Tibial nerve (tissue), 4 donors: ENCODE measurements around the gene C19orf25. TPM values are rescaled to one million over a fixed set of nuclear protein-coding genes. Genes with fewer than 3 reads are reported as not detected.
A peak's percentile ranks its signal among the peaks of the same experiment; 100 is the strongest.

ENCODE experiments used
- DNase-seq, 2 donors: peaks; one replicate each; pipeline ENCODE4 v3.0.0-alpha.2; 2019; ENCODE audit warnings: low spot score in 2 of 2
- H3K27ac ChIP-seq, 4 donors: fragments of 200-600 bp; sonication (generic) in 3 of 4; one replicate each; pipeline ENCODE4 v1.5.1; 2017 to 2019; ENCODE audit warnings: mild to moderate bottlenecking in 1 of 4
- H3K27me3 ChIP-seq, 2 donors: fragments of 200-600 bp; sonication (generic) in 1 of 2; one replicate each; pipeline versions ENCODE4 v1.5.1 to v1.6.0; 2017 to 2019
- H3K36me3 ChIP-seq, 3 donors: fragments of 200-600 bp; sonication (generic); one replicate each; pipeline ENCODE4 v1.5.1; 2018 to 2019
- H3K4me1 ChIP-seq, 4 donors: fragments of 200-600 bp; sonication (generic) in 3 of 4; one replicate each; pipeline ENCODE4 v1.5.1; 2017 to 2019
- H3K4me3 ChIP-seq, 4 donors: fragments of 200-600 bp; sonication (generic) in 3 of 4; one replicate each; pipeline ENCODE4 v1.5.1; 2017 to 2019; ENCODE audit warnings: mild to moderate bottlenecking in 1 of 4, moderate library complexity in 1 of 4
- H3K9me3 ChIP-seq, 4 donors: fragments of 200-600 bp; sonication (generic) in 3 of 4; one replicate each; pipeline ENCODE4 v1.5.1; 2017 to 2019
- CTCF ChIP-seq, 5 experiments: fragments of 200-600 bp in 3 of 5; fragments of 450-650 bp in 2 of 5; sonication (generic) in 3 of 5; IDR thresholded peaks; one replicate each; pipeline ENCODE4 v1.5.1; 2016 to 2019; ENCODE audit warnings: antibody characterized with exemption in 5 of 5, mild to moderate bottlenecking in 3 of 5, moderate library complexity in 2 of 5
- EP300 ChIP-seq, 2 donors: sonication (generic); formaldehyde crosslinking; IDR thresholded peaks; one replicate each; pipeline ENCODE4 v1.6.1; 2017; ENCODE audit warnings: antibody characterized with exemption in 2 of 2, mild to moderate bottlenecking in 1 of 2
- POLR2A ChIP-seq, 2 donors: fragments of 450-650 bp; IDR thresholded peaks; one replicate each; pipeline ENCODE4 v1.6.1; 2017; ENCODE audit warnings: antibody characterized with exemption in 2 of 2, mild to moderate bottlenecking in 2 of 2, moderate library complexity in 2 of 2
- WGBS, 2 donors: methylation state at CpG; one replicate each; pipeline ENCODE4 v1.1.5; 2018; 5-methylcytosine and 5-hydroxymethylcytosine counted together
- total RNA-seq, 4 donors: library from RNA; depleted of rRNA; stranded (reverse); fragments of >200 nt; gene quantifications; one replicate each; pipeline ENCODE4 v1.1.0, GENCODE V29; 2016

C19orf25 gene
- total RNA-seq, 4 donors from 2014 or later: 22.4 to 47.4 (median 33.8) TPM

GRCh38 chr19:1491849-1492170 lies 12.8 kb upstream of the C19orf25 start:
- peaks cover 0 to 19% of the 10 kb centered on the region in 2 donors for H3K27me3 ChIP-seq
- peak overlapping the region in 2 of 4 donors; percentile 31 to 69 for H3K27ac ChIP-seq
- H3K9me3 ChIP-seq: no peaks in the 10 kb centered on the region
- H3K4me3 ChIP-seq: peak overlapping the region in 2 of 4 donors; percentile 59 to 63
- no peak for DNase-seq
- WGBS, 2 donors: 67 to 72% methylated on average over 12 of the region's 12 CpGs
- H3K4me1 ChIP-seq: peaks cover 0 to 22% (median 13%) of the 10 kb centered on the region in 4 donors
- TF ChIP-seq EP300 (IDR thresholded peaks at IDR 0.05) (no peak), CTCF (IDR thresholded peaks at IDR 0.05) (no peak), POLR2A (IDR thresholded peaks at IDR 0.05) (no peak)
- H3K36me3 ChIP-seq: no peaks in the 10 kb centered on the region

GRCh38 chr19:1491114-1491848 lies 12.3 kb upstream of the C19orf25 start, which contains the start of gene REEP6:
REEP6 (plus strand) TSS chr19:1491181; CDS start chr19:1491270, 89 bp downstream.
- peak within 1 kb of the TSS; percentile 65 to 87 (median 74) for H3K27ac ChIP-seq
- H3K4me3 ChIP-seq: peak within 1 kb of the TSS; percentile 53 to 63 (median 61)

GRCh38 chr19:1490311-1491113 lies 11.5 kb upstream of the C19orf25 start, which contains the start of gene PCSK4:
PCSK4 (minus strand) TSS chr19:1490350; CDS start chr19:1490346, 4 bp downstream.
- Histone ChIP-seq H3K4me1 (peaks cover 0 to 22% (median 13%) of the 10 kb centered on the region in 4 donors), H3K27ac (peak within 1 kb of the TSS; percentile 65 to 87 (median 74))
- WGBS, 2 donors: 1% methylated on average over 45 to 59 of the region's 74 CpGs

More at GRCh38 chr19:1491114-1491848, 12.3 kb upstream of the C19orf25 start, which contains the start of gene REEP6:
- Histone ChIP-seq H3K9me3 (no peaks in the 10 kb centered on the region), H3K4me1 (peaks cover 0 to 22% (median 13%) of the 10 kb centered on the region in 4 donors), H3K36me3 (no peaks in the 10 kb centered on the region), H3K27me3 (peaks cover 0 to 13% of the 10 kb centered on the region in 2 donors)
- 4 to 17% methylated on average over 16 to 48 of the region's 73 CpGs for WGBS, 2 donors
- TF ChIP-seq POLR2A (IDR thresholded peaks at IDR 0.05) (peak in 1 of 2 donors; percentile 39), EP300 (IDR thresholded peaks at IDR 0.05) (no peak), CTCF (IDR thresholded peaks at IDR 0.05) (peak in 2 of 5 experiments; percentile 6 to 44)
- no peak for DNase-seq

GRCh38 chr19:1489463-1490310 lies 10.7 kb upstream of the C19orf25 start:
- Histone ChIP-seq H3K9me3 (no peaks in the 10 kb centered on the region), H3K27ac (peak overlapping the region; percentile 65 to 87 (median 74)), H3K4me3 (peak overlapping the region; percentile 41 to 63 (median 51)), H3K27me3 (peaks cover 0 to 10% of the 10 kb centered on the region in 2 donors), H3K36me3 (no peaks in the 10 kb centered on the region), H3K4me1 (peaks cover 0 to 22% (median 13%) of the 10 kb centered on the region in 4 donors)
- DNase-seq: no peak
- no peak for TF ChIP-seq CTCF (IDR thresholded peaks at IDR 0.05)
- no peak for TF ChIP-seq EP300 (IDR thresholded peaks at IDR 0.05)
- no peak for TF ChIP-seq POLR2A (IDR thresholded peaks at IDR 0.05)
- 26 to 30% methylated on average over 24 to 27 of the region's 37 CpGs for WGBS, 2 donors

More at GRCh38 chr19:1490311-1491113, 11.5 kb upstream of the C19orf25 start, which contains the start of gene PCSK4:
- peak in 1 of 5 experiments; percentile 24 for TF ChIP-seq CTCF (IDR thresholded peaks at IDR 0.05)
- no peak for TF ChIP-seq POLR2A (IDR thresholded peaks at IDR 0.05)
- peak; percentile 69 to 75 for TF ChIP-seq EP300 (IDR thresholded peaks at IDR 0.05)
- Histone ChIP-seq H3K9me3 (no peaks in the 10 kb centered on the region), H3K27me3 (peaks cover 0 to 10% of the 10 kb centered on the region in 2 donors), H3K4me3 (peak within 1 kb of the TSS; percentile 53 to 63 (median 61)), H3K36me3 (no peaks in the 10 kb centered on the region)
- peak; percentile 98 to 99 for DNase-seq
